G401.6 (cell line): Measurements from ENCODE around the gene KRT77.

Experiments used
- FAIRE-seq: peaks from 2 replicates; lab custom pipeline; 2012; peaks lifted over from hg19 to GRCh38; lab: Jason Lieb, UNC

KRT77 gene

GRCh38 chr12:52691076-52691840 lies 12.1 kb downstream of the KRT77 start:
- no peak for FAIRE-seq

GRCh38 chr12:52690351-52691075 lies 12.8 kb downstream of the KRT77 start:
- FAIRE-seq: no peak

- no peak for FAIRE-seq
Measured at GRCh38 chr12:52689936-52690335, 13.4 kb downstream of the KRT77 start.

GRCh38 chr12:52689239-52689638 lies 14.1 kb downstream of the KRT77 start:
- FAIRE-seq: no peak

DNA sequence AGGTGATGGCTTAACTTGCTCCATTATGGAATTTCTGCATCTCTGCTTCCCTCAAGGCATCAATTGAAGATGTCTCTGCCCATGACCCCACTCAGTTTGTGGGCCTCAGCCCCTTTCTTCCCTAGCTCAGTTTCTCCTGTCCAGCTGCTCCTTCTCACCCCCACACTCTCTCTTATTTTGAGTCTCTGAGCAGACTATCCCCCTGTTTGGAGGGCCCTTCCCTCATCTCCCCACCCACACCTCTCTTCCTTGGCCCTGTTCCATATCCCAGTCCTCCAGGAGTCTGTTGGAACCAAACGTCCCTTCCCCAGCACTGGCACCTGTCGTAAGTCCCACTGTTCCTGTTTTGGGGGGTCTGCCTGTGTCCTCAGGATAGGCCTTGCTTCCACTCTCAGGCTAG lies 14.8 kb downstream of the KRT77 start:
- no peak for FAIRE-seq

- FAIRE-seq: no peak
Measured at GRCh38 chr12:52687497-52688385, 15.6 kb downstream of the KRT77 start.

DNA sequence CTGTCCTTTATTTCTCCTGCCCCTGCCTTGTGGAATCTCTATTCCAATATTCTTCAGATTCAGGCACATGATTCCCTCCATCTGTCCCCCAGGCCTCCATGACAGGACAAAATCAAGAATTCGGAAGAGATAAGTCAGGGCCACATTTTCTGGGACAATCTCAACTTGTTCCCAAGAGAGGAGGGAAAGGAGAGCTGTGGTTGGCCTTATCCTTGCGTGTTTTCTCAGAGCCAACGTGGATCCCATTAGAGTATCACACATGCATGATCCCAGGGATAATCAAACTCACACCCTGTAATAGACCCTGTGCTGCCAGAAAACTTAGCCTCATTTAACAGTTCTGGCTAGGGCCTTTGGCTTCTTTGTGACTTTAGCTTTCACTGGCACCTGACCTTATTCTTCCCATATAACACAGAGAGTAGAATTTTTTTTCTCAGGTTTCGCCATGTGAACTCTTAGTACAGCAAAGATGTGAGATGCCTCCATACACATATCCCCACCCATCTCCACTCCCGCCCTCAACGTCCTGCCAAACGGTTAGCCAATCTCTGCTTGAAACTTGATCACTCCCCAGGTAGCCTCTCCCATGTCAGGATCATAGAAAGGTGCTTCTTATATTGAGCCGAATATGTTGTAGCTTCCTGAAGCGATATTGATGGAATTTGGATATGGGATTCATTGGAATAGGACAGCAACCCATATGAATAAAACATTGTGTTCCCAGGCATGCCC lies 16.4 kb downstream of the KRT77 start:
- FAIRE-seq: no peak

DNA sequence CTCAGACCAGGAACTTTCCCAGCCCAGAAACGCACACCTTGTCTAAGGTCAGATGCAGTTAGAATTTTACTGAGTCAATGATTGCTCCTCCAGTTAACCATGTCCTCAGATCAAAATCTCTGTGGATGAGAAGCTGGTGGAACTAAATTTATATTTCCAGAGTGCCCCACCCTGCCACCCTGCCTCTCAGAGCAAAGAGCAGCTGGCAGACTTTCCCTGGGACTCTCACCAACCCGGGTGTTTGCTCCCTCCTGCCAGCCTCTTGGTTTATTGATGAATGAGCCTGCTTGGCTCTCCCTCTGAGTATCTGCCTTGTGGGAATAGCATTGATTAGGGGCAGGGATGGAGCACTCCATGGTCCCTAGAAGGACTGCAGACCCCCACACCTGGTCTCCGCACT lies 17.3 kb downstream of the KRT77 start:
- no peak for FAIRE-seq

DNA sequence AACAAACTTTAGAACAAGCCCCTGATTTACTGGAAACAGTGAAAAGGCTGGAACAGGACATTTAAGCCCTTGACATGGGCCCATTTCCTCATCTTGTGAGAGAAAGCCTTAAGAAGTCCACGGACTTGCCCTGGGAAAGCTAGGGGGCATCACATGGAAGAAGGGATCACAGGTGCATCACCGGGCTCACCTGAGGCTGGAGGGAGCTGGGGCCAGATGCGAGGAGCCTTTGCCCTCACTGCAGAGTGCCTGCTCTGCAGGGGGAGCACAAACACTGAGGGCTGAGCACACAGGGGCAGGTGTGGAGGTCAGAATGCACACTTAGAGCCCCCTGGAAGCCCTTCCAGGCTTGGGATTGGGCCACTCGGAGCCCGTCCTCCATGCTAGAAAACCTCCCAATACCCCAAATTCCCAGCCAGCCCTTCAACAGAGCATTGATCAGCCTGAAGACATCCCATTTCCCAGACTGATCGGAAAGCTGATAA lies 17.9 kb downstream of the KRT77 start:
- FAIRE-seq: no peak

DNA sequence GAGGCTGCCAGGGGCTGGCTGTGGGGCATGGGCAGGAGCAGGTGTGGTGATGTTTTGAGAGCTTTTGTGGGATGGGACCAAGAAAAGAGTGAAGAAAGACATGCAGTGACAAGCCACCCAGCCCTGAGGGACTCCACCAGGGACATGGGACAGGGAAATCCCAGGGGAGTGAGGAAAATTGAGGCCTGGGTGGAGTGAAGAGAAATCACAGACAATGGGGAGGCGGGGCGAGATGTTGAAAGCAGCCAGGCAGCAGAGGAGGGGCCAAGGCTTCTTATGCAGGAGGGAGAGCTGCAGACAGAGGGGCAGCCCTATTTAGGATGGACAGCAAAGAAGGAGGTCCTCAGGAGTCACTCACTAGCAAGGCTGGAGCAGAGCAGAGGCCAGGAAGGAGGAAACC lies 18.9 kb downstream of the KRT77 start:
- FAIRE-seq: no peak

DNA sequence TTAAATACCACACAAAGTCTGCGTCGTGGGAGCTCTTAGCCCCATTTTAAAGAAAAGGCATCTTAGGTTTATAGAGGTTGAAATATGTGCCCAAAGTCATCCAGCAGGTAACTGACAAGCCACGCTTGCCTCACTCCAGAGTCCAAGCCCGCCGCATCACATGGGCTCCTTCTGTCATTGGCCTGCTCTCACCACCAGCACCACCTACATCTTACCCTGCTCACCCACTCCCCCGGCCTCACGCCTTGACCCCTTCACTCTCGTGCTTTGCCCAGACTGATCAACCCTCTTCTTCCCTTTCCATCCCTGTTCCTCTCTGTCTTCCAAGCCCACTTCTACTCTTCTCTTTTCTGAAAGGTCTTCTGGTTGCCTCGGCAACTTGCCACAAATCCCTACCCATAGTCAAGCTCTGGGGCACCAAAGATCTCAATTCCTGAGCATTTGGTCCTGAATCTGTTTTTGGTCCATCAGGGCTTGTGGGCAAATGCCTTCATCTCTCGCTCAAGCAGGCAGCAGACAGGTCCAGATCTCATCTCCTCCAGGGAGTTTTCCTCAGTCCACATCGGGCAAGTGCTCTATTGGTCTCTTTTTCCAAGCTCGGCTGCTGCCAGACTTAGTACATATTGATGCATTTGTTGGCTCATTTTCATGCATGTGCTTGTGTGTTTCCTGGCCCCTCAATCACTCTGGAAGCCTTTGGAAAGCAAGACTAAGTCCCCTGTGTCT lies 19.6 kb downstream of the KRT77 start:
- no peak for FAIRE-seq

GRCh38 chr12:52682938-52683574 lies 20.3 kb downstream of the KRT77 start:
- FAIRE-seq: no peak

GRCh38 chr12:52682381-52682660 lies 21.0 kb downstream of the KRT77 start:
- FAIRE-seq: no peak

DNA sequence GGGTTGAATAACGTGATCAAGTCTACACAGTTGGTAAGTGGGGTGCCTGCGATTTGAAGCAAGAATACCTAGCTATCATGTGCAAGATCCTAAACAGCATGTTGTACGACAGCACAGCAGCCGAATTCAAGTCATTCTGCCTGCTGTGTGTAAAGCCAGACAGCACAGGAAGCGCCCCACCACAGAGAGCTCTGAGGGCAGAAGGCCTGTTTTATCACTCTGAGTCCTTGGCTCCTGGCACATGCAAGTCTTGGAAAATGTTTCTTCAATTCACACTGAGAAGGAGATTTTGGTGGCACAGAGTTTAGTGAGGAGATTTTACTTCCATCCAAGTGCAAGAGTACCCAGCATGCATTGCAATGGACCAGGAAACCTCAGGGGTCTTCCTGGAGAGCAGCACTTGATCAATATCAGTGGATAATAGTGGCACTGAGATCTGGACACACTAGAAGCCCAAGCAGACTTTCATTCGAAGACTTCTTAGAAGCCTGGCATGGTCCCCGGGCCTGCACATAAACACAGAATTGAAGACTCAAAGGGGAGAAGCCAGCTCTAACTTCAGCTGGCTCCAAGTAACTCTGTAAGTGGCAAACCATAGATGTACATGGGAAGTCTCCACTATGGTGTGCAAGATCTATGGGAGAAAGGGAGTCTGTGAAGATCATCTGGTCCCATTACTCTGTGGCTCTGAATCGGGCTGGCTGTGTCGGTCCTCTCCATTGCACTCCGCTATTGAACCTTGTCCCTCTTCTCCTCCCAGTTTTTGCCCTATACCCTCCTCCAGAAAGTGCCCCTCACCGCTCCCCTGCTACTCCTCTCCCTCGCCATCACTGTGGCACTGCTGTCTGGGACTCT lies 21.6 kb downstream of the KRT77 start:
- FAIRE-seq: no peak

- no peak for FAIRE-seq
Measured at GRCh38 chr12:52680363-52680762, 23.0 kb downstream of the KRT77 start, which contains the start of gene KRT1. TSS of gene KRT1 (minus strand) at chr12:52680407. CDS start at chr12:52680348, 59 bp downstream.

- no peak for FAIRE-seq
Measured at GRCh38 chr12:52679875-52680274, 23.4 kb downstream of the KRT77 start.

DNA sequence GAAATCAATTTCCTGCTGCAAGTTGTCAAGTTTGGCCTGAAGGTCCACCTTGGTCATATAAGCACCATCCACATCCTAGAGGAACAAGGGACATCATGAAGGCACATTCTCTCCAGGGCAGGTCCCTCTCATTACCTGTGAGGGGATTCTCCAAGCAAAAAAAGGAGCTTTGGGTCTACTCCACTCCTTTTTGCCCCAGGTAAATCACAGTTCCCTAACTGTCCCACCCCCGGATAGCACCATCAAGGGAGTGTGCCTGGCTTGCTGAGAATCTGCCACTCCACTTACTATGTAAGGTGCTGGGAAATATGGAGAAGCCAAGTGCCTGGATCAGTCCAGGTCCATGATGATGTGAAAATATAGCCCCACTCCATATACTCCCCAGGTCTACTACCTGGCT lies 25.7 kb downstream of the KRT77 start:
- no peak for FAIRE-seq

- no peak for FAIRE-seq
Measured at GRCh38 chr12:52677126-52677525, 26.2 kb downstream of the KRT77 start.

DNA sequence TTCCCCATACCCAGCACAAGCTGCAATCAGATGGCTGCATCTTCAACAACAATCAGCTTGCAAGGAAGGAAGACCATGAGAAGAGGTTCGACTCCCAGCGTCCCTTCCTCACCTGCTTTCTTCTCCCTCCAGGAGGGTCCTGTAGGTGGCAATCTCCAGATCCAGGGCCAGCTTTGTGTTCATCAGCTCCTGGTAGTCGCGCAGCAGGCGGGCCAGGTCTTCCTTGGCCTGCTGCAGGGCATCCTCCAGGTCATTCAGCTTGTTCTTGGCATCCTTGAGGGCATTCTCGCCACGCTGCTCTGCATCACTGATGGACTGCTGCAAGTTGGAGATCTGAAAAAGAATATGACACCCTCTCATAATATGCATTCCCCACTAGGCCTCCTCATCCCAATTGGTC lies 27.2 kb downstream of the KRT77 start:
- FAIRE-seq: no peak

- no peak for FAIRE-seq
Measured at GRCh38 chr12:52675301-52675701, 28.0 kb downstream of the KRT77 start.
